ENCODE measurements around the gene TM6SF1. TPM values are rescaled to one million over a fixed set of nuclear protein-coding genes. Genes with fewer than 3 reads are reported as not detected.

TM6SF1 gene
- total and polyA plus RNA-seq, 2 of the 4 experiments (the other 2 are of a cell fraction): 1.6 to 1.9 TPM

- Histone ChIP-seq H3K4ac (ENCODE audit: low read depth, low read length) (peak overlapping the region; percentile 48), H3K14ac (replicated peaks; ENCODE audit: low read depth, low read length) (peak overlapping the region; percentile 75), H3K23ac (ENCODE audit: low read depth, low read length) (peak overlapping the region; percentile 63; the same call in 1 of the 2 replicates), H3K27ac (ENCODE audit: insufficient read depth, low read length) (no peak overlapping the region), H3K4me1 (ENCODE audit: control insufficient read depth, insufficient read depth, low read length) (peaks cover 2% of the 10 kb centered on the region; the same call in 1 of the 2 replicates), H3K4me2 (ENCODE audit: low read depth, low read length) (no peak overlapping the region), H3K9me1 (ENCODE audit: insufficient read depth, low read length) (0 out of 2 replicates have a peak, but pooled peaks cover 4% of the 10 kb centered on the region), H2BK20ac (ENCODE audit: low read depth, low read length) (peak overlapping the region; percentile 49), H4K5ac (ENCODE audit: low read depth, low read length) (no peak overlapping the region), H4K8ac (ENCODE audit: low read depth in 2 of 2, low read length in 2 of 2) (peak overlapping the region in 1 of 2 experiments; percentile 30; a peak in 1 of 4 replicates), H2BK15ac (ENCODE audit: low read depth, low read length) (no peak overlapping the region), H4K20me1 (ENCODE audit: insufficient read depth, low read length) (peaks cover 10% of the 10 kb centered on the region; the same call in 1 of the 2 replicates), H3K18ac (ENCODE audit: low read depth, low read length) (no peak overlapping the region), H3K79me1 (ENCODE audit: low read depth in 1 of 2, low read length in 2 of 2) (peaks cover 28 to 58% of the 10 kb centered on the region in 2 experiments), H3K56ac (ENCODE audit: extremely low read depth, insufficient read depth, low read length) (no peak overlapping the region), H3K27me3 (ENCODE audit: control insufficient read depth, insufficient read depth, low read length) (no peaks in the 10 kb centered on the region), H2AK9ac (replicated peaks; ENCODE audit: low read depth, low read length, poor library complexity) (no peak overlapping the region), H3K4me3 (ENCODE audit: insufficient read depth, low read depth, low read length) (no peak overlapping the region), H3K36me3 (ENCODE audit: control insufficient read depth, insufficient read depth, low read length) (no peaks in the 10 kb centered on the region; the same call in 1 of the 2 replicates), H3K9me3 (ENCODE audit: control insufficient read depth, insufficient read depth, low read length) (peaks cover 5% of the 10 kb centered on the region), H3K9ac (ENCODE audit: low read depth, low read length) (no peak overlapping the region), H2AK5ac (ENCODE audit: low read depth, low read length) (peak overlapping the region; percentile 7; the same call in 1 of the 2 replicates), H2BK5ac (ENCODE audit: low read depth, low read length, poor library complexity, severe bottlenecking) (peak overlapping the region; percentile 42), H4K91ac (ENCODE audit: insufficient read depth, low read depth, low read length) (peak overlapping the region; percentile 21; the same call in 1 of the 2 replicates), H2AFZ (replicated peaks; ENCODE audit: low read length, poor library complexity) (no peak overlapping the region), H2BK120ac (ENCODE audit: low read depth, low read length) (peak overlapping the region; percentile 27; the same call in 1 of the 2 replicates)
- intact Hi-C loops (cut with micrococcal nuclease): loop anchor here (5.0 kb wide), 1 partner anchor 39 kb away; no protein-coding TSS in a partner anchor
- dilution Hi-C loops (cut with HindIII; ENCODE audit: low sequenced_read_pairs, unreplicated experiment): no loop called here
- in situ Hi-C loops (cut with MboI; ENCODE audit: low sequenced_read_pairs): no loop called here
- DNase-seq: no peak
- CTCF ChIA-PET: interaction anchor here (1.0 kb wide), 1 partner anchor 44 kb away, joined by 3 read pairs; no protein-coding TSS in a partner anchor
- BruUV-seq (replicated peaks): no TSS peak
- no peak for ATAC-seq (ENCODE audit: low read depth)
- WGBS, 2 experiments (ENCODE audit: extremely low coverage in 2 of 2, insufficient read length in 1 of 2): no CpG with 5 or more reads among the region's 4 CpGs
- TF ChIP-seq ELK1 (IDR thresholded peaks at IDR 0.05; ENCODE audit: borderline replicate concordance, low read depth, low read length) (no peak), MXI1 (IDR thresholded peaks at IDR 0.05; ENCODE audit: borderline replicate concordance, low read depth, low read length) (no peak), RAD21 (IDR thresholded peaks at IDR 0.05; ENCODE audit: low read length) (no peak), MAZ (IDR thresholded peaks at IDR 0.05; ENCODE audit: borderline replicate concordance, low read depth, low read length) (no peak), RFX5 (IDR thresholded peaks at IDR 0.05; ENCODE audit: low read depth, low read length) (no peak), NFE2L2 (IDR thresholded peaks at IDR 0.05; ENCODE audit: low read depth, low read length) (no peak), BHLHE40 (IDR thresholded peaks at IDR 0.05; ENCODE audit: low read depth, low read length) (no peak), CTCF (conservative IDR thresholded peaks at IDR 0.05; ENCODE audit: low read depth, low read length) (no peak), RCOR1 (IDR thresholded peaks at IDR 0.05; ENCODE audit: insufficient replicate concordance, low read length) (no peak), CHD1 (IDR thresholded peaks at IDR 0.05; ENCODE audit: low read depth, low read length) (no peak), CEBPB (IDR thresholded peaks at IDR 0.05; ENCODE audit: low read depth, low read length) (no peak), FOS (IDR thresholded peaks at IDR 0.05; ENCODE audit: low read depth, low read length) (no peak), SMC3 (IDR thresholded peaks at IDR 0.05; ENCODE audit: low read depth, low read length) (no peak), POLR2A (IDR thresholded peaks at IDR 0.05; ENCODE audit: low read depth, low read length) (no peak), MAFK (IDR thresholded peaks at IDR 0.05; ENCODE audit: low read depth, low read length) (no peak), USF2 (IDR thresholded peaks at IDR 0.05; ENCODE audit: low read depth, low read length) (no peak)
- POLR2A ChIA-PET (ENCODE audit: unreplicated experiment): no interaction called here
Measured at GRCh38 chr15:83163032-83163431, 55.6 kb downstream of the TM6SF1 start.
